HEK293 (cell line): Measurements from ENCODE around the gene ELL.

Experiments
- AEBP2 ChIP-seq: fragments of 450-650 bp; formaldehyde crosslinking; IDR thresholded peaks from 2 replicates; pipeline ENCODE4 v1.5.1; 2016; ENCODE audit warnings: missing biosample characterization, missing genetic modification characterization, borderline replicate concordance
- HOXC10 ChIP-seq: sonication (generic); formaldehyde crosslinking; IDR thresholded peaks from 2 replicates; pipeline ENCODE4 v1.8.1; 2023; ENCODE audit warnings: mild to moderate bottlenecking, missing genetic modification reagents
- HOXD13 ChIP-seq: sonication (generic); formaldehyde crosslinking; IDR thresholded peaks from 2 replicates; pipeline ENCODE4 v1.8.0; 2022; ENCODE audit warnings: missing genetic modification reagents, borderline replicate concordance
- KLF1 ChIP-seq: fragments of 450-650 bp; formaldehyde crosslinking; IDR thresholded peaks from 2 replicates; pipeline ENCODE4 v1.5.1; 2016; ENCODE audit warnings: missing biosample characterization, missing genetic modification characterization
- RBAK ChIP-seq: fragments of 450-650 bp; formaldehyde crosslinking; IDR thresholded peaks from 2 replicates; pipeline ENCODE4 v1.5.1; 2016; ENCODE audit warnings: missing biosample characterization, missing genetic modification characterization
- SETDB1 ChIP-seq: IDR thresholded peaks from one replicate; pipeline ENCODE4 v1.6.1; 2017; ENCODE audit warnings: mild to moderate bottlenecking, low read length, moderate library complexity, mixed read lengths; ENCODE audit not compliant: insufficient read length
- ZBTB17 ChIP-seq: fragments of 450-650 bp; formaldehyde crosslinking; IDR thresholded peaks from 2 replicates; pipeline ENCODE4 v1.5.1; 2016; ENCODE audit warnings: missing biosample characterization, missing genetic modification characterization
- ZBTB6 ChIP-seq: fragments of 450-650 bp; formaldehyde crosslinking; IDR thresholded peaks from 2 replicates; pipeline ENCODE4 v1.5.1; 2017; ENCODE audit warnings: missing biosample characterization, missing genetic modification characterization
- ZFP69B ChIP-seq: fragments of 450-650 bp; formaldehyde crosslinking; IDR thresholded peaks from 2 replicates; pipeline ENCODE4 v1.5.1; 2016; ENCODE audit warnings: missing biosample characterization, missing genetic modification characterization
- ZNF10 ChIP-seq: fragments of 450-650 bp; formaldehyde crosslinking; IDR thresholded peaks from 2 replicates; pipeline ENCODE4 v1.5.1; 2017; ENCODE audit warnings: missing biosample characterization, missing genetic modification characterization
- ZNF138 ChIP-seq: fragments of 450-650 bp; formaldehyde crosslinking; IDR thresholded peaks from 2 replicates; pipeline ENCODE4 v1.5.1; 2016; ENCODE audit warnings: missing biosample characterization, missing genetic modification characterization, borderline replicate concordance
- ZNF157 ChIP-seq: fragments of 450-650 bp; formaldehyde crosslinking; IDR thresholded peaks from 2 replicates; pipeline ENCODE4 v1.5.1; 2016; ENCODE audit warnings: missing biosample characterization, missing genetic modification characterization
- ZNF221 ChIP-seq: fragments of 450-650 bp; formaldehyde crosslinking; IDR thresholded peaks from 2 replicates; pipeline ENCODE4 v1.5.1; 2017; ENCODE audit warnings: missing biosample characterization, missing genetic modification characterization, borderline replicate concordance
- ZNF23 ChIP-seq: fragments of 450-650 bp; formaldehyde crosslinking; IDR thresholded peaks from 2 replicates; pipeline ENCODE4 v1.5.1; 2016; ENCODE audit warnings: missing biosample characterization, missing genetic modification characterization, borderline replicate concordance
- ZNF311 ChIP-seq: fragments of 450-650 bp; formaldehyde crosslinking; IDR thresholded peaks from 2 replicates; pipeline ENCODE4 v1.5.1; 2017; ENCODE audit warnings: missing biosample characterization, missing genetic modification characterization, borderline replicate concordance
- ZNF341 ChIP-seq: fragments of 450-650 bp; formaldehyde crosslinking; IDR thresholded peaks from 2 replicates; pipeline ENCODE4; 2016; ENCODE audit warnings: low read depth, missing biosample characterization, missing genetic modification characterization
- ZNF354C ChIP-seq: fragments of 450-650 bp; formaldehyde crosslinking; IDR thresholded peaks from 2 replicates; pipeline ENCODE4 v1.5.1; 2016; ENCODE audit warnings: missing biosample characterization, missing genetic modification characterization, low read depth, borderline replicate concordance
- ZNF391 ChIP-seq: fragments of 450-650 bp; formaldehyde crosslinking; IDR thresholded peaks from 2 replicates; pipeline ENCODE4 v1.5.1; 2016; ENCODE audit warnings: low read depth, missing biosample characterization, missing genetic modification characterization, borderline replicate concordance
- ZNF501 ChIP-seq: fragments of 450-650 bp; formaldehyde crosslinking; IDR thresholded peaks from 2 replicates; pipeline ENCODE4 v1.5.1; 2016; ENCODE audit warnings: missing biosample characterization, missing genetic modification characterization
- ZNF510 ChIP-seq: fragments of 450-650 bp; formaldehyde crosslinking; IDR thresholded peaks from 2 replicates; pipeline ENCODE4 v1.5.1; 2018; ENCODE audit warnings: mild to moderate bottlenecking, missing genetic modification characterization, missing biosample characterization; ENCODE audit not compliant: insufficient replicate concordance
- ZNF529 ChIP-seq: fragments of 450-650 bp; formaldehyde crosslinking; IDR thresholded peaks from 2 replicates; pipeline ENCODE4 v1.5.1; 2017; ENCODE audit warnings: missing genetic modification characterization, missing biosample characterization; ENCODE audit not compliant: insufficient replicate concordance
- ZNF544 ChIP-seq: fragments of 450-650 bp; formaldehyde crosslinking; IDR thresholded peaks from 2 replicates; pipeline ENCODE4 v1.5.0; 2017; ENCODE audit warnings: missing biosample characterization, missing genetic modification characterization
- ZNF747 ChIP-seq: fragments of 450-650 bp; formaldehyde crosslinking; IDR thresholded peaks from 2 replicates; pipeline ENCODE4 v1.5.1; 2016; ENCODE audit warnings: missing biosample characterization, missing genetic modification characterization
- ZNF791 ChIP-seq: fragments of 450-650 bp; formaldehyde crosslinking; IDR thresholded peaks from 2 replicates; pipeline ENCODE4 v1.5.1; 2016; ENCODE audit warnings: missing biosample characterization, missing genetic modification characterization
- ZSCAN23 ChIP-seq: fragments of 450-650 bp; formaldehyde crosslinking; IDR thresholded peaks from 2 replicates; pipeline ENCODE4 v1.5.1; 2016; ENCODE audit warnings: missing biosample characterization, missing genetic modification characterization
- ZXDB ChIP-seq: fragments of 450-650 bp; formaldehyde crosslinking; IDR thresholded peaks from 2 replicates; pipeline ENCODE4 v1.5.1; 2016; ENCODE audit warnings: missing biosample characterization, missing genetic modification characterization
- TF ChIP-seq, protein P1 (sequence below): fragments of 450-650 bp; formaldehyde crosslinking; IDR thresholded peaks from 2 replicates; pipeline ENCODE4 v1.5.1; 2017; ENCODE audit warnings: missing biosample characterization, missing genetic modification characterization
- TF ChIP-seq, protein P2 (sequence below): fragments of 450-650 bp; formaldehyde crosslinking; IDR thresholded peaks from 2 replicates; pipeline ENCODE4 v1.5.1; 2016; ENCODE audit warnings: missing biosample characterization, missing genetic modification characterization
- TF ChIP-seq, protein P3 (sequence below): fragments of 450-650 bp; formaldehyde crosslinking; IDR thresholded peaks from 2 replicates; pipeline ENCODE4 v1.5.1; 2016; ENCODE audit warnings: missing biosample characterization, missing genetic modification characterization

The ELL gene

DNA sequence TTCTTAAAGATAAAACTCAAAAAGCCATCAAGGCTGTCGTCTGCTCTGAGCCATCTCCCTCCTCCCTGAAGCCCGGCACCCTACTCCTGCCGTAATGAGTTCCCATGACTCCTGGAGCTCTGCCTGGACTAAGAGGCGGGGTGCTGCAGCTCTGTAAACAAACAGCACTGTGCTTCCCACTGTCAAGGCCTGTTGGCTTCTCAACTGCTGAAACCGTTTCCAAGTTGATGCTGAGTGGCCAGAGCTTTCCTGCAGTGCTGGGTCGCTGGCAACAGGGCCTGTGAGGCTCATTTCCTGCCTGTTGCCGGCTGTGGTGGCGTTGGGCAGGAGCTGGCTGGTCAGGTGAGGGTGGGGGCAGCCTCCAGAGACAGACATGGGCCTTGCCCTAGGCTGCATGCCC is 57.2 kb downstream of the ELL start (continued):
- TF ChIP-seq ZNF354C (tag by site-specific recombination), result no peak
- peak; percentile 71 for TF ChIP-seq ZNF341 (tag by site-specific recombination)
- TF ChIP-seq RBAK (tag by site-specific recombination), result no peak
- TF ChIP-seq ZNF791 (tag by site-specific recombination), result no peak
- TF ChIP-seq ZNF544, result no peak
- no peak for TF ChIP-seq ZNF510
- TF ChIP-seq AEBP2 (tag by site-specific recombination), result no peak
- no peak for TF ChIP-seq ZNF529 (tag by site-specific recombination)
- no peak for TF ChIP-seq ZNF138 (tag by site-specific recombination)
- TF ChIP-seq ZBTB17 (tag by site-specific recombination), result 0 out of 2 replicates have a peak, but pooled peaks have one; percentile 13
- TF ChIP-seq ZFP69B (tag by site-specific recombination), result no peak
- TF ChIP-seq, protein P1, sequence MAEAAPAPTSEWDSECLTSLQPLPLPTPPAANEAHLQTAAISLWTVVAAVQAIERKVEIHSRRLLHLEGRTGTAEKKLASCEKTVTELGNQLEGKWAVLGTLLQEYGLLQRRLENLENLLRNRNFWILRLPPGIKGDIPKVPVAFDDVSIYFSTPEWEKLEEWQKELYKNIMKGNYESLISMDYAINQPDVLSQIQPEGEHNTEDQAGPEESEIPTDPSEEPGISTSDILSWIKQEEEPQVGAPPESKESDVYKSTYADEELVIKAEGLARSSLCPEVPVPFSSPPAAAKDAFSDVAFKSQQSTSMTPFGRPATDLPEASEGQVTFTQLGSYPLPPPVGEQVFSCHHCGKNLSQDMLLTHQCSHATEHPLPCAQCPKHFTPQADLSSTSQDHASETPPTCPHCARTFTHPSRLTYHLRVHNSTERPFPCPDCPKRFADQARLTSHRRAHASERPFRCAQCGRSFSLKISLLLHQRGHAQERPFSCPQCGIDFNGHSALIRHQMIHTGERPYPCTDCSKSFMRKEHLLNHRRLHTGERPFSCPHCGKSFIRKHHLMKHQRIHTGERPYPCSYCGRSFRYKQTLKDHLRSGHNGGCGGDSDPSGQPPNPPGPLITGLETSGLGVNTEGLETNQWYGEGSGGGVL (tag by site-specific recombination), result no peak
- TF ChIP-seq ZNF747 (tag by site-specific recombination), result no peak
- TF ChIP-seq, protein P2, sequence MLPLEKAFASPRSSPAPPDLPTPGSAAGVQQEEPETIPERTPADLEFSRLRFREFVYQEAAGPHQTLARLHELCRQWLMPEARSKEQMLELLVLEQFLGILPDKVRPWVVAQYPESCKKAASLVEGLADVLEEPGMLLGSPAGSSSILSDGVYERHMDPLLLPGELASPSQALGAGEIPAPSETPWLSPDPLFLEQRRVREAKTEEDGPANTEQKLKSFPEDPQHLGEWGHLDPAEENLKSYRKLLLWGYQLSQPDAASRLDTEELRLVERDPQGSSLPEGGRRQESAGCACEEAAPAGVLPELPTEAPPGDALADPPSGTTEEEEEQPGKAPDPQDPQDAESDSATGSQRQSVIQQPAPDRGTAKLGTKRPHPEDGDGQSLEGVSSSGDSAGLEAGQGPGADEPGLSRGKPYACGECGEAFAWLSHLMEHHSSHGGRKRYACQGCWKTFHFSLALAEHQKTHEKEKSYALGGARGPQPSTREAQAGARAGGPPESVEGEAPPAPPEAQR (tag by site-specific recombination), result no peak
- no peak for TF ChIP-seq ZNF311 (tag by site-specific recombination)
- no peak for TF ChIP-seq HOXC10 (CRISPR knock-in tag)
- TF ChIP-seq ZSCAN23 (tag by site-specific recombination), result no peak
- TF ChIP-seq SETDB1, result no peak
- no peak for TF ChIP-seq ZNF221 (tag by site-specific recombination)
- TF ChIP-seq ZNF23 (tag by site-specific recombination), result no peak
- TF ChIP-seq, protein P3, sequence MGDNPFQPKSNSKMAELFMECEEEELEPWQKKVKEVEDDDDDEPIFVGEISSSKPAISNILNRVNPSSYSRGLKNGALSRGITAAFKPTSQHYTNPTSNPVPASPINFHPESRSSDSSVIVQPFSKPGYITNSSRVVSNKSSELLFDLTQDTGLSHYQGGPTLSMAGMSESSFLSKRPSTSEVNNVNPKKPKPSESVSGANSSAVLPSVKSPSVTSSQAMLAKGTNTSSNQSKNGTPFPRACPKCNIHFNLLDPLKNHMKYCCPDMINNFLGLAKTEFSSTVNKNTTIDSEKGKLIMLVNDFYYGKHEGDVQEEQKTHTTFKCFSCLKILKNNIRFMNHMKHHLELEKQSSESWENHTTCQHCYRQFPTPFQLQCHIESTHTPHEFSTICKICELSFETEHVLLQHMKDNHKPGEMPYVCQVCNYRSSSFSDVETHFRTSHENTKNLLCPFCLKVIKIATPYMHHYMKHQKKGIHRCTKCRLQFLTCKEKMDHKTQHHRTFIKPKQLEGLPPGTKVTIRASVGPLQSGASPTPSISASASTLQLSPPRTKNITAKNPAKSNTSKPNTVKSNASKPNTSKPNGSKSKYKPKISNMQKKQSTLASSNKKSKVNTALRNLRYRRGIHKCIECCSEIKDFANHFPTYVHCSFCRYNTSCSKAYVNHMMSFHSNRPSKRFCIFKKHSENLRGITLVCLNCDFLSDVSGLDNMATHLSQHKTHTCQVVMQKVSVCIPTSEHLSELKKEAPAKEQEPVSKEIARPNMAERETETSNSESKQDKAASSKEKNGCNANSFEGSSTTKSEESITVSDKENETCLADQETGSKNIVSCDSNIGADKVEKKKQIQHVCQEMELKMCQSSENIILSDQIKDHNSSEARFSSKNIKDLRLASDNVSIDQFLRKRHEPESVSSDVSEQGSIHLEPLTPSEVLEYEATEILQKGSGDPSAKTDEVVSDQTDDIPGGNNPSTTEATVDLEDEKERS (tag by site-specific recombination), result no peak
- TF ChIP-seq ZNF157 (tag by site-specific recombination), result no peak
- no peak for TF ChIP-seq ZNF391
- no peak for TF ChIP-seq ZBTB6
- no peak for TF ChIP-seq ZXDB
- peak; percentile 51; the same call in 1 of the 2 replicates for TF ChIP-seq ZNF10 (tag by site-specific recombination)
- TF ChIP-seq KLF1 (tag by site-specific recombination), result 0 out of 2 replicates have a peak, but pooled peaks have one; percentile 36
- TF ChIP-seq ZNF501 (tag by site-specific recombination), result no peak
- TF ChIP-seq HOXD13 (CRISPR knock-in tag), result no peak
